ES-I3 (cell line): Measurements from ENCODE around the gene C3.

Source experiments
- H3K36me3 ChIP-seq: 2 replicates; pipeline ENCODE4 v1.6.1; 2013; ENCODE audit warnings: mild to moderate bottlenecking, low read length, control low read depth, moderate library complexity; ENCODE audit not compliant: insufficient read depth
- H3K4me1 ChIP-seq: 2 replicates; pipeline ENCODE4 v1.6.1; 2013; ENCODE audit warnings: mild to moderate bottlenecking, control low read depth, low read length; ENCODE audit not compliant: insufficient read depth
- H3K9ac ChIP-seq: 2 replicates; pipeline ENCODE4 v1.6.1; 2013; ENCODE audit warnings: low read depth, mild to moderate bottlenecking, low read length, moderate library complexity
- H3K9me3 ChIP-seq: 2 replicates; pipeline ENCODE4 v1.6.1; 2013; ENCODE audit warnings: mild to moderate bottlenecking, low read length, moderate library complexity; ENCODE audit not compliant: control insufficient read depth, insufficient read depth

The C3 gene

GRCh38 chr19:6707658-6708018, 12.8 kb downstream of the C3 start:
- H3K36me3 ChIP-seq = no peaks in the 10 kb centered on the region
- H3K9ac ChIP-seq = no peak overlapping the region
- no peaks in the 10 kb centered on the region for H3K9me3 ChIP-seq
- H3K4me1 ChIP-seq = no peaks in the 10 kb centered on the region

GRCh38 chr19:6707011-6707657, 13.3 kb downstream of the C3 start:
- Histone ChIP-seq H3K4me1 (no peaks in the 10 kb centered on the region), H3K36me3 (no peaks in the 10 kb centered on the region), H3K9me3 (no peaks in the 10 kb centered on the region), H3K9ac (no peak overlapping the region)

GRCh38 chr19:6706633-6706958, 13.9 kb downstream of the C3 start:
- Histone ChIP-seq H3K4me1 (no peaks in the 10 kb centered on the region), H3K36me3 (no peaks in the 10 kb centered on the region), H3K9ac (no peak overlapping the region), H3K9me3 (no peaks in the 10 kb centered on the region)

- H3K36me3 ChIP-seq = no peaks in the 10 kb centered on the region
- H3K9me3 ChIP-seq = no peaks in the 10 kb centered on the region
- no peaks in the 10 kb centered on the region for H3K4me1 ChIP-seq
- H3K9ac ChIP-seq = no peak overlapping the region
Measured at GRCh38 chr19:6705931-6706632, 14.4 kb downstream of the C3 start.

- H3K9me3 ChIP-seq = no peaks in the 10 kb centered on the region
- H3K4me1 ChIP-seq = no peaks in the 10 kb centered on the region
- no peak overlapping the region for H3K9ac ChIP-seq
- no peaks in the 10 kb centered on the region for H3K36me3 ChIP-seq
Measured at GRCh38 chr19:6700586-6701316, 19.7 kb downstream of the C3 start.

- no peaks in the 10 kb centered on the region for H3K36me3 ChIP-seq
- no peaks in the 10 kb centered on the region for H3K9me3 ChIP-seq
- H3K9ac ChIP-seq = no peak overlapping the region
- no peaks in the 10 kb centered on the region for H3K4me1 ChIP-seq
Measured at GRCh38 chr19:6699935-6700334, 20.5 kb downstream of the C3 start.

GRCh38 chr19:6697291-6697690, 23.2 kb downstream of the C3 start:
- Histone ChIP-seq H3K9me3 (no peaks in the 10 kb centered on the region), H3K9ac (no peak overlapping the region), H3K4me1 (no peaks in the 10 kb centered on the region), H3K36me3 (no peaks in the 10 kb centered on the region; the same call in 1 of the 2 replicates)

GRCh38 chr19:6696239-6696820, 24.1 kb downstream of the C3 start:
- H3K36me3 ChIP-seq = no peaks in the 10 kb centered on the region; the same call in 1 of the 2 replicates
- H3K4me1 ChIP-seq = no peaks in the 10 kb centered on the region
- H3K9ac ChIP-seq = no peak overlapping the region
- no peaks in the 10 kb centered on the region for H3K9me3 ChIP-seq

- Histone ChIP-seq H3K9ac (no peak overlapping the region), H3K4me1 (no peaks in the 10 kb centered on the region), H3K36me3 (no peaks in the 10 kb centered on the region; the same call in 1 of the 2 replicates), H3K9me3 (no peaks in the 10 kb centered on the region)
Measured at GRCh38 chr19:6694147-6694815, 26.2 kb downstream of the C3 start.

GRCh38 chr19:6693681-6694080, 26.8 kb downstream of the C3 start:
- no peaks in the 10 kb centered on the region; the same call in 1 of the 2 replicates for H3K36me3 ChIP-seq
- H3K9me3 ChIP-seq = no peaks in the 10 kb centered on the region
- H3K4me1 ChIP-seq = no peaks in the 10 kb centered on the region
- H3K9ac ChIP-seq = no peak overlapping the region

GRCh38 chr19:6693056-6693471, 27.4 kb downstream of the C3 start:
- no peaks in the 10 kb centered on the region for H3K9me3 ChIP-seq
- no peaks in the 10 kb centered on the region for H3K4me1 ChIP-seq
- H3K36me3 ChIP-seq = no peaks in the 10 kb centered on the region; the same call in 1 of the 2 replicates
- H3K9ac ChIP-seq = no peak overlapping the region

- Histone ChIP-seq H3K36me3 (no peaks in the 10 kb centered on the region; the same call in 1 of the 2 replicates), H3K9ac (no peak overlapping the region), H3K4me1 (no peaks in the 10 kb centered on the region), H3K9me3 (no peaks in the 10 kb centered on the region)
Measured at GRCh38 chr19:6692027-6692426, 28.4 kb downstream of the C3 start.

- no peaks in the 10 kb centered on the region for H3K4me1 ChIP-seq
- no peaks in the 10 kb centered on the region; the same call in 1 of the 2 replicates for H3K36me3 ChIP-seq
- no peak overlapping the region for H3K9ac ChIP-seq
- H3K9me3 ChIP-seq = no peaks in the 10 kb centered on the region
Measured at GRCh38 chr19:6691342-6691741, 29.1 kb downstream of the C3 start.

- H3K36me3 ChIP-seq = no peaks in the 10 kb centered on the region; the same call in 1 of the 2 replicates
- H3K9me3 ChIP-seq = no peaks in the 10 kb centered on the region
- no peak overlapping the region for H3K9ac ChIP-seq
- no peaks in the 10 kb centered on the region for H3K4me1 ChIP-seq
Measured at GRCh38 chr19:6690160-6690885, 30.1 kb downstream of the C3 start.
